NOMO-1 treated with DMSO at 0.1 percent for 48 hours (cell line): ENCODE measurements around the gene ZP1.
"Not testable (repeated sequence)": the region's sequence is repeated elsewhere in the genome, so short reads cannot be mapped to it uniquely, and the experiment has no call there.

ENCODE experiments used
- DNase-seq: peaks from one replicate; lab custom pipeline; 2025; ENCODE audit not compliant: unreplicated experiment; lab: John Stamatoyannopoulos, UW

ZP1 gene

GRCh38 chr11:60905551-60906113 is 38.3 kb downstream of the ZP1 start:
- no peak for DNase-seq

- peak; percentile 98 for DNase-seq
Observed at GRCh38 chr11:60906132-60906972, 39.0 kb downstream of the ZP1 start, which contains the start of gene PRPF19. TSS of gene PRPF19 (minus strand) at chr11:60906585. CDS start at chr11:60906382, 203 bp downstream.

GRCh38 chr11:60908803-60909202 is 41.5 kb downstream of the ZP1 start:
- no peak for DNase-seq

- DNase-seq = not testable (repeated sequence)
Observed at GRCh38 chr11:60909680-60910280, 42.4 kb downstream of the ZP1 start.

GRCh38 chr11:60910281-60910687 is 42.9 kb downstream of the ZP1 start:
- peak; percentile 89 for DNase-seq

GRCh38 chr11:60910711-60911380 is 43.5 kb downstream of the ZP1 start:
- DNase-seq = peak; percentile 8

GRCh38 chr11:60912223-60912850 is 45.0 kb downstream of the ZP1 start:
- DNase-seq = no peak

GRCh38 chr11:60912851-60913528 is 45.6 kb downstream of the ZP1 start:
- no peak for DNase-seq

- peak; percentile 84 for DNase-seq
Observed at GRCh38 chr11:60913793-60914632, 46.7 kb downstream of the ZP1 start, which contains the start of gene TMEM109. TSS of gene TMEM109 (plus strand) at chr11:60914158. CDS start at chr11:60919694, 5,536 bp downstream.

- no peak for DNase-seq
Observed at GRCh38 chr11:60914633-60915247, 47.4 kb downstream of the ZP1 start.

- peak; percentile 87 for DNase-seq
Observed at GRCh38 chr11:60915248-60915914, 48.0 kb downstream of the ZP1 start.

GRCh38 chr11:60916669-60917206 is 49.4 kb downstream of the ZP1 start:
- no peak for DNase-seq

GRCh38 chr11:60917267-60917666 is 49.9 kb downstream of the ZP1 start:
- no peak for DNase-seq

- DNase-seq = no peak
Observed at GRCh38 chr11:60918251-60918938, 51.1 kb downstream of the ZP1 start.

GRCh38 chr11:60918939-60919265 is 51.6 kb downstream of the ZP1 start:
- DNase-seq = no peak

- DNase-seq = peak; percentile 69
Observed at GRCh38 chr11:60919320-60919719, 52.0 kb downstream of the ZP1 start.

GRCh38 chr11:60919956-60920355 is 52.6 kb downstream of the ZP1 start:
- no peak for DNase-seq

GRCh38 chr11:60921259-60921658 is 53.9 kb downstream of the ZP1 start:
- no peak for DNase-seq
